Raji (cell line): ENCODE data around the gene CHPF2.

Experiments used
- POLR2A ChIP-seq: IDR thresholded peaks from 2 replicates; pipeline ENCODE4 v1.6.1; 2011; ENCODE audit warnings: low read depth, low read length, control low read depth; ENCODE audit not compliant: insufficient read depth

CHPF2 gene

DNA sequence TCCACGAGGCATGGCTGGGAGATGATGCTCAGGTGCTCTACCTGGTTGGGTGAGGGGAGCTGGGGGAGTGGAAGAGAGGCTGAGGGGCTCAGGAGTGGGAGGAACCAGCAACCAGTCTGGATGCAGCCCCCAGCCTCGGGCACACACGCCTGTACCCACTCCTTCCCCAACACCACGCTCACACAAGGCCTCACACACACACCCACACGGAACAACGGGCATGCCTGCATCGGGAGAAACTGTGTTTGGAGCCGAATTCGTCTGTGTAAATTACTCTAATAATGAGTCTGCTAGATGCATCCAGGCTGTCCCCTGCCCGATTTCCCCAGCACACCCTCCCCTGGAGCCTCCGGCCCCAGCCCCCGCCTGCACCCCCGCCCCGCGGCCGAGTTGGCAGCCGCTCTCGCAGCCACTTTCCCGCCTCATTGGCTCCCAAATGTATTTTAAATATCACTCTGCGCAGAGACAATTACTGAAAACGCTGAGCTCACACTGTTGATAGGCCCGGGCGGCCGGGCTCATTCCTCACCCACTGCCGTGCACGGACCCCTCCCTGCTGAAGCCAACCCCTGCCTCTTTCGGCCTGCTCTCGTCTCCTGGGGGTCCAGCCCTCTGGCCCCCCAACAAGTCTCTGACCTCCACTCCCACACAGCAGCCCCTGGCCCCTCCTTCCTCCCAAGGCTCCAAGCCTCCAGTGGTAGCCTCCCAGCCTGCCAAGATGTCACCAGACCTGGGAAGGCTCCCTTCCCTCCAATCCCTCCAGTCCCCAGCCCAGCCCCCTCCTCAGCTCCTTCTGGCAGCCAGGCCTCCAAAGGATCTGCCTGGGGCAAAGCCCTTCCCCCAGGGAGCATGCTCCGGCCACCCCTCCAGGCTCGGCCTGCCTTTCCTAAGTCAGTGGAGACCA is 33.1 kb upstream of the CHPF2 start:
- TF ChIP-seq POLR2A = no peak

DNA sequence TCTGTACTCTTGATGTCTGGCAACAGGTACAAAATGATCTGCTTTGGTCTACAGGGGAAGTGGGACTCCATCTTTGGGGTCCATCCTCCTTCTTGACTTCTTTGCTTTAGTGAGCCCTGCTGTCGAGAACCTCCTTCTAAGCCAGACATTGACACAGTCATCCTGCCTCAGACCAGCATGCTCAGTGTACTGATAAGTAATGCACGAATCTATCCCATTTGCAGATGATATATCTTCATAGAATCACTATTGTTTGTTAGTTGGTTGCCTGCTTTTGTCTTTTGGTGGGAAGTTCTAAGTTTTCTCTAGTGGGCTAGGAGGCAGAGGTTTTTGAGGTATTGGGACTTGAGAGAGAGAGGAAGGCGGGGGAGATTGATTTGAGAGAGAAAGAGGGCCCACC is 30.9 kb upstream of the CHPF2 start:
- no peak for TF ChIP-seq POLR2A

DNA sequence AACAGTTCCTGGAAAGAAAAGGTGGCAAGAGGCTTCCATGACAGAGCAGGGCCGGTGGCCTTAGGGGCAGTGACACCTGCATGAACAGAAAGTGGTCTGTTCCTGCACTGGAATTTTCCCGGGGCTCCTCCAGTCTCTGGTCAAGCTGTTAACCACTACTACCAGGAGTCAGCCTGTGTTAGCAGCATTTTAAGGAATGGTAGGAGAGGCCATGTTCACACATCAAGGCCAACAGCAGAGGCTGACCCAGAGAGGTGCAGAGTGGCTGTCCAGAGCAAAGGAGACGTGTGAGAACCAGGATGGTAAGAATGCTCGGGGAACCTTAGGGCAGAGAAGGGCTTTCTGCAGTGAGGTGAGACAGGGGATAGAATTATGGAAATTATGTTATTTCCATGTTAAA is 30.5 kb upstream of the CHPF2 start:
- TF ChIP-seq POLR2A = no peak

DNA sequence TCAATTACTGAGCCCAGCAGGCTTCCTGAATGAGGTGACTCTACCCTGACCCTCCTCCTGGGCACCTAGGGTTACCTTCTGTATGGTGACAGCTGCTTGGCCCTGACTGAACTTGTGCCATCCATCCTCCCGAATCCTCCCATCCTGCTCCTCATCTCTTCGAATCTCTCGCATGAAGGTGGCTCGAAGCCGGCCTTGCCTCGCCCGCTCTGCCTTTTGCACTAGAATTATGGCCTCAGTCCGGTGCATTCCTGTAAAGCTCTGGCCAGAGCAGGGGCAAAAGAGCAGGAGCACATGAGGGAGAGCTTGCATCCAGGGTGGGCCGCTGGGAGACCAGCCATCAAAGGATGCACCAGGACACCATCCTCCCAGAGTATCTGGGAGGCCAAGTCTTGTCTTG is 29.4 kb upstream of the CHPF2 start:
- TF ChIP-seq POLR2A = no peak

DNA sequence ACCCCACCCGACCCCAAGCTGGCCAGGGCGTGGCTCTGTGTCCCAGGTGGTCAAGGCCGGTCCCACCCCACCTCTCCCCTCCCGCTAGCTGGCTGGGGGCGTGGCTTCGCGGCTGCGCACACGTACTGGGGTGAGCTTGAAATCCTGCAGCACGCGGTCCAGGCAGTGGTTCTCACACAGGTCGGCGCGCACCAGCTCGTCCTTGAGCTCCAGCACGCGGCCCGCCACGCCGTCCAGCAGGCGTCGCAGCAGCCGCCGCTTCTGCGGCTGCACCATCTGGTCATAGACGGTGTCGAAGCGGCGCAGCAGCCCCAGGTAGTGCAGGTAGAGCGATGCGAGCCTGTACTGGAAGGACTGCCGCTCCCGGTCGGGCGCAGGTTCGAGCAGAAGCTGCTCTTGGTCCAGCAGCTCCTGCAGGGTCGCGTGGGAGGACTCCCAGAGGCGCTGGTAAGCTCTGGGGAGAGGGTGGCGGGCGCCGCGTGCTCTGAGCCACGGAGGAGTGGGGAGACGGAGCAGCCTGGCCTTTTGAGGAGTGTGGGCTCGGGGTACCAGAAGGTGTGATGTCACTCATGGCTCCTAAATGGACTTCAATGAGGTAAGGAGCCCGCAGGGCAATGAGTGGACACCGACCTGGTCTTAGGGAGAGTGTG is 27.8 kb upstream of the CHPF2 start:
- TF ChIP-seq POLR2A = no peak

DNA sequence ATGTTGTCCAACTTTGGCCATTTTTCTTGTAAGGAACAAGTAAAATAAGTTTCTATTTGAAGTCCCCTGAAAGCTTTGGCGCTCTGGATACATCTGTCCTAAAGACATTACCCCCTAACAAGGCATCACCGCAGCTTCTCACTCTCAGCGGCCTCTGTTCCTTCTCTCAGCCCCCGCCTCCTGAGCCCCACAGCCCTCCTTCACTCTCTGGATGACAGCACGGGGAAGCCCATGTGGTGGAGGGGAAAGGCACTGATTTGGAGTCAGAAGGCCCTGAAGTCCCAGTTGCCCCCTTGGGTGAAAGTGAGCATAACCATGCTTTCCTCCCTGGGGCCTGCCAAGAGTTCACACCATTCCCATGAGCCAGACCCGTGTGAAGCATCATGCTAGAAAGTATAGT is 26.6 kb upstream of the CHPF2 start:
- TF ChIP-seq POLR2A = no peak

DNA sequence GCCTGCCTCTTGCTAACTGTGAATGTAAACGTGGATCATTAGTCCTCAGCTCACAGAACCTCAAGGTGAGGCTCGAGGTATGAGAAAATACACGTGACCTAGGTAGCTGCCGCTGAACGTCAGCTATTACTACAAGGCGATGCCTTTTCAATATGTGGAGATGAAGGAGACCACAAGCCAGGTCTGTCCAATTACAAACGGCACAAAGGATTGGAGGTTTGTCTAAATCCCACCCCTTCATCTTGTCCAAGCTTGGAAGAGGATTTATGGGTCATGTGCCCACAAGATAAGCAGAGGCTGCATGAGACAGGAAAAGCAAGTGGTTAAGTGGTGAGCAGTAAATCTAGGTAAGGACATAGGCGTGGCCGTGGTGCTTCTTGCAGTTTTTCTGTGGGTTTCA is 25.4 kb upstream of the CHPF2 start:
- no peak for TF ChIP-seq POLR2A

DNA sequence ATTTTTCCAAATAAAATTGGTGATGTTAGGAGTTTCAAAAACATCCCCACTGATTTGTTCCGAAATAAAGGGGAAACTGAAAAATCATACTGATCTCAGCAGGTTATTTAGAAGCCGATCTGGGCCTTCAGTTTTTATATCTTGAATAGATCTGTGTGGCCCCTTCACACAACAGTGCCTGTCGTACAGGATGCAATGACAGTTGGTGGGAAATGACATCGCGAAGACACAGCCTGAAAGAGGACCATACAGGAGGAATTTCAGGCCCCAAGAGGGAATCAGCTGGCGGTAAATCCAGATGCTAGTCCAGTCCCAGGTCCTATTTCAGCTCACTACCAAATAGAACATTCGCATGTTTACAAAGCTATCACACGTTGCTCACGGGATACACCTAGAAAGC is 25.0 kb upstream of the CHPF2 start:
- no peak for TF ChIP-seq POLR2A

DNA sequence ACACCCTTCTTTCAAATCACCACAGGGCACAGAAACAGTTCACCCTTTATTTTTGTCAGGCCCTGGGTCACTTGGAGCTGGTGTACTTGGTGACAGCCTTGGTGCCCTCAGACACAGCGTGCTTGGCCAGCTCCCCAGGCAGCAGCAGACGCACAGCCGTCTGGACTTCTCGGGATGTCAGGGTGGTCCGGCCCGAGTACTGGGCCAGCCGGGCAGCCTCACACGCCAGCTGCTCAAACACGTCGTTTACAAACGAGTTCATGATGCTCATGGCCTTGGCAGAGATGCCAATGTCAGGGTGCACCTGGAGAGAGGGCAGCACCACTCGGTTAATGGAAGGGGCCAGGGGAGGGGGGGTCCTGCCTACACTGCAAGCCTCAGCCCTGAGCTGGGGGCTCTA is 24.5 kb upstream of the CHPF2 start:
- TF ChIP-seq POLR2A = no peak

DNA sequence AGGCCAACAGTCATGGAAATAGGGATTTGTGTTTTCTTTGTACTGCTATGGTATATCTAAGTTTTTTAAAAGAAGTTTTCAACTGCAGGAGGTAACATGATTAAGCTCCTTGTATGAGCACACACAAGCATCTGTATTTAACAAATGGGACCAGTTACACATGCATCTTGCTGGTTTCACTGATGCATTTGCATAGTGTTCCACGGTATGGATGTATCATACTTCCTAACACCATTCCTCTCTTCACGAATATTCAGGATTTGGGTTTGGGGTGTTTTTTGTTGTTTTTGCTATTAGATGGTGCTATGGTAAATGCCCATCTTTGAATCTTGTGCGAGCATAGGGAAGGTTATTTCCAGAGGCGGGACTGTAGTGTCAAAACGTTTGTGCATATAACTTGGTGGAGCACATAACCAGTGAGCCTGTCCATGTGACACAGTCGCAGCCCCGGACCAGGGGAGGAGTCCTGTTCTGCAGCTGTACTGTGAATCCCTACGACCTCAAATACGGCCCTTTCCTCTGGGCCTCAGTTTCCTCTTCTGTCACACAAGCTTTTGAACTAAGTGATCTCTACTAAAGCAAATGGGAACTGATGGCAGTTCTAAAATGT is 23.9 kb upstream of the CHPF2 start:
- TF ChIP-seq POLR2A = no peak

DNA sequence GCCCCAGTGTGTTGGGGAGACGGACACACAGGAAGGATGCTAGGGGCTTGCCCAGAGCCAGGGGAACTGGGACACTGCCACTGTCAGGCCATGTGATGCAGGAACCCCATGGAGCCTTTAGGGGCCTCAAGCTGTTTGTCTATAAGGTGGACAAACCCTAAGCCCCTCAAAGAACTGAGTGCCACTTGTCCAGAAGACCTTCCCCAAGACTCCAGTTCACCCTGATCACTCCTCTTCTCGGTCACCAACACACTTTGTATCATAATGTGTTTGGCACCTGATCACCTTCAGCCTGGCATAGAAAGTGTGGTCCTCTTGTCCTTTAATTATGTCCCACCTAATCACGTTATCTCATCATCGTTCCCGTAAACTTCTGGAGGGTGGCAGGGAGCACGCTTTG is 22.7 kb upstream of the CHPF2 start:
- TF ChIP-seq POLR2A = no peak

DNA sequence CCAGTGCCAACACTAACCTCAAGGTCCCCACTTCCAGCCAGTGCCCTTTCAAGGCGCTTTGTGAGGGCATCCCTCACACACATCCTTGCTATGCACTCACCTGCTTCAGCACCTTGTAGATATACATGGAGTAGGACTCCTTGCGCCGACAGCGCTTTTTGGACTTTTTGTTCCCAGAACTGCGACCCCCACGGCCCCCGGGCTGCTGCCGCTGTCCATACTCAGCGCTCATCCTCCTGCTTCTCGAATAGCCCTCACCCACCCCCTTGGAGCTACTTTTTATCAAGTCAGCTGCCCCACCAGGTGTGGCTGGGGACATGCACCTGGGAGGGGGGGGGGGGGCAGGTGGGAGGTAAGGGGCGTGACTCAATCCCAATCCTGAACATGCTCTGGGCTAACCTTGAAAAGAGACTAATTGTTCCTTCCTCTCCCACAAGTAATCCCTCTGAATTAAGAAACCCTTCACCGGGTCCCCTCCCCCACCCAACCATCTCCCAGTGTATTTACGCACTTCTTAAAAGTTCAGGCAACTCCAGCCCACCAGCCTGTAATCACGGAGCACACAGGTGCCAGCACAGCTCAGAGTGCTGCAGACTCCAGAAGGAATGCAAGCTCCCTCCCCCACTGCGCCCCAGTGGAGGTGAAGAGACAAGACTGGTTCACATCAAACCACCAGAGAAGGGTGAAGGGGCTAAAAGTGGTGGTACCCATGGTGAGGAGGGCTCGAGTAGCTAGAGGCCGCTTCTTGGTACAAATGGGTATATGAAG is 22.0 kb upstream of the CHPF2 start, which contains the start of gene H2BK1:
Gene H2BK1 (minus strand): TSS at position 402 of the 768 bp plus-strand sequence. CDS start 170 bp downstream, at position 232.
- no peak for TF ChIP-seq POLR2A

DNA sequence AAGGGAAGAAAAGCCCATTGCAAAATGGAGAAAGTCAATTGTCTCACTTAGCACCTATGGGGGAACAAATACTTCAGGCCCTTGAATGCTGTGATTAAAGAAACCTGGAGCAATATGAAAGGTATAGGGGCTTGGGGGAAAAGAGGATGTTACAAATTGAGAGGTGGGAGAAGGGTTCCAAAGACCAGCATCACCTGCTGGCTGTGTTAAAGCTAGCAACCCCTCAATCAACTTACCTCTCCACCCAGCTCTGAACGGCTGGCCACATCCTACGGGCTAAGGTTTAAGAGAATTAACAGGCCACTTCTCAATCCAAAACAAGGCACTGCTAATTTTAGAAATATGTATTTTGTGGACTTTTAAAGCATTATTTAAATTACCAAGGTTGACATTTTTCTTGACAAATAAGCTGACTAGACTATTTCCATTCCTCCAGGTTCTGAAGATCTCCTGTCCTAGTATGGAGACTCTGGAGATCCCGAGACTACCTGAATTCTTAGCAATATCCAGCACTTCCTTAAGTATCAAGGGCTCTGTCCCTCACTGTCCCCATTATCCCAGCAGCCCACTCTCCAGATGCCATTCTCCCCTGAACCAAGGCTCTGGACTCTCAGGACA is 21.0 kb upstream of the CHPF2 start:
- no peak for TF ChIP-seq POLR2A

DNA sequence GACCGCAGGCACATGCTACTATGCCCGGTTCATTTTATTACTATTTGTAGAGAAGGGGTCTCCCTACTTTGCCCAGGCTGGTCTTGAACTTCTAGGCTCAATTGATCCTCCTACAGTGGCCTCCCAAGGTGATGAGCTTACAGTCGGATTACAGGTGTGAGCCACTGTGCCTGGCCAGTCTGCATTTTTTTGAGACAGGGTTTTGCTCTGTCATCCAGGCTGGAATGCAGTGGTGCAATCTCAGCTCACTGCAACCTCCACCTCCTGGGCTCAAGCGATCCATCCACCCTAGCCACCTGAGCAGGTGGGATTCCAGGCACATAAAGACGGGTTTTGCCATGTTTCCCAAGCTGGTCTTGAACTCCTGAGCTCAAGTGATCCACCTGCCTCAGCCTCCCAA is 19.7 kb upstream of the CHPF2 start:
- no peak for TF ChIP-seq POLR2A

DNA sequence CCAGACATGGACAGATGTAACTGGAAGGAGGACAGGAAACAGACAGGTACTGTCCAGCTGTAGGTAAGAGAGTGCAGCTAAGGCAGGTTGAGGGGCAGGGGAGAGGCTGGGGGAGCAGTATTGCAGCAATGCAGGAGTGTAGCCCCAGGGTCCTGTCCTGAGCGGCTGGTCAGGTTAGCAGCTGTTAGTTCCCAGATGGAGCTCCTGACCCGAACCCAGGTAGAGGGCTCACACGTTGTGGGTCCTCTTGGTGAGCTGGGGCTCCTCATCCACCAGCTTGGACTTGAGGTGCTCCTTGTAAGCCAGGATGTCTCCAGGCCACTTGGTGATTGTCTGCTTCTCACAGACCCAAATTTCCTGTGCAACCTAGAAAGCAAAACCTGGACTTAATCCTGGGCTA is 18.5 kb upstream of the CHPF2 start:
- TF ChIP-seq POLR2A = no peak

DNA sequence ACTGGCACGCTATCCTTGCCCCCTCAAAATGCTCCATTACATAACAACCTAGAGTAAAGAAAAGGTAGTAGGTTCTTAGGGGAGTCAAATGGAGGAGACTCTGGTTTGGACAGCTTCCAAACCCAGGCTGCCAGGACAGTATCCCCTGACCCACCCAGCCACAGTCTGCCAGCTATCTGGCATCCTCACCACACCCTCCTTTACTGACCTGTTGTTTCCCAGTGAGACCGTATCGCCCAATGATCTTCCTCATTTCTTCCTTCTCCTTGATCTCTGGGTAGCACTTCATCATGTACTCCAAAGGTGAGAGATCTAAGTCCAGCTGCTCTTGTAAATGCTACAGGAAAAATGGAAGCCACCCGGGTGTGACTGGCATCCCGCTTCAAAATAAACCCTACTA is 16.9 kb upstream of the CHPF2 start:
- no peak for TF ChIP-seq POLR2A

DNA sequence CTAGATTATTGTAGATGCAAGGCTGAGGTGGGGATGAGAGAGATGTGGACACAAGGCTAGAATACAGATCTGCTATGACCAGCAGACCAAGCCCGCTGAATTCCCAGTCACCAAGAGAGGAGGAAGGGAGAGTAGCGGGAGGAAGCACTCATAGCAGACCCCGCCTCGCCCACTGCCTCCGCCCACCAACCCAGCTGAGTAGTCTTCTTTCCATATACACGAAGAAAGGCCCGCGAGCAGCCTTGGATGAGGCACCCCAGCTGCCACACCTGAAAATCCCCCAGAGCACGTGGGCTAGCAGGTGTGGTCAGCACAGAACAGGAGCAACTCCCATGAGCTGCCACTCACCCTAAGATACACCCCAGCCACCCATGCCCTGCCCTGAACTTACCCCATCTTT is 14.1 kb upstream of the CHPF2 start:
- no peak for TF ChIP-seq POLR2A
